ACC112 (cell line): ENCODE measurements around the gene GABPA.
"Not testable (repeated sequence)": the region's sequence is repeated elsewhere in the genome, so short reads cannot be mapped to it uniquely, and the experiment has no call there.

Experiments used
- H2AFZ ChIP-seq: fragments of 200-600 bp; sonication (generic); one replicate; pipeline ENCODE4 v1.6.0; 2017; ENCODE audit warnings: antibody characterized with exemption, low read length; ENCODE audit not compliant: unreplicated experiment
- H3K27ac ChIP-seq: fragments of 200-600 bp; sonication (generic); 2 replicates; pipeline ENCODE4 v1.5.1; 2014; ENCODE audit warnings: low read depth, mild to moderate bottlenecking, antibody characterized with exemption, low read length, moderate library complexity
- H3K27me3 ChIP-seq: fragments of 200-600 bp; sonication (generic); 2 replicates; pipeline ENCODE4 v1.6.1; 2014; ENCODE audit warnings: mild to moderate bottlenecking, antibody characterized with exemption, low read length, moderate library complexity, mixed read lengths; ENCODE audit not compliant: insufficient read depth
- H3K36me3 ChIP-seq: fragments of 200-600 bp; sonication (generic); 2 replicates; pipeline ENCODE4 v1.6.1; 2016; ENCODE audit warnings: mild to moderate bottlenecking, antibody characterized with exemption, low read length, moderate library complexity, mixed read lengths; ENCODE audit not compliant: insufficient read depth
- H3K4me1 ChIP-seq: fragments of 200-600 bp; sonication (generic); one replicate; pipeline ENCODE4 v1.6.1; 2016; ENCODE audit warnings: low read length, mixed read lengths; ENCODE audit not compliant: insufficient read depth, unreplicated experiment, control insufficient read depth
- H3K4me3 ChIP-seq: fragments of 200-600 bp; sonication (generic); 2 replicates; pipeline ENCODE4 v1.5.1; 2014; ENCODE audit warnings: mild to moderate bottlenecking, low read depth, low read length
- H3K79me2 ChIP-seq: fragments of 200-600 bp; sonication (generic); one replicate; pipeline ENCODE4 v1.6.0; 2016; ENCODE audit warnings: low read length; ENCODE audit not compliant: control insufficient read depth, unreplicated experiment, insufficient read depth

Gene GABPA

DNA sequence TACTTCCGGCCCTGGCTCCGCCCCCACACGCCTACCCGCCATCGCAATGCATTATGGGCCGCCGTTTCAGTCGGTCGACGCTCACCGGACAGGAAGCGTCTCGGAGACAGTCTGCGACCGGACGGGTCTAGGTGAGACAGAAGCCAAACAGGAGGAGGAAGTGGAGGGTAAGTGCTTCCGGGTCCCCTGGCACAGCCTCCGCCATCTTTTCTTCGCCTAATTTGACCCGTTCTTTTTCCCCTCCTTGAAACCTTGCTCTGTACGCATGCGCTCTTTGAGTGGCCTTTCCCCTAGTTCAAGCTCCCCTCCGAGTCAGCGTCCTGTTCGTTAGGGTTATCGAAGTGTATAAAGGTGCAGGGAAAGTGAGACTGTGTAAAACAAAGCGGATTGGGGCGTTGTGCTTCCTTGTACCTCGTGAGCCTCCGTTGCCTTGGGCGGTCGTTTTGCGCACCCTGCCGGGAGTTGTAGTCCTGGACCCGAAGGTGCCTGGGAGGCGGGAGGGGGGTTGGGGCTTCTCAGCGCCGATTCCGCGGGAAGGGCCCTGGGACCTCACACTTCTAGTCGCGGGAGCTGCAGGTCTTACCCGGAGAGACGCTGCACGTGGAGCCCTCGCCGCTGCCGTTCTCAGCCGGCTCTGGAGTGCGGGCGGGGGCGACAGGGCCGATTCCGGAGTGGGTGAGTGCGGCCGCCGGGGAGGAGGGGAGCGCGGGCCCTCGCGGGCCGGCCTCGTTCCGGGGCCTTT lies at the start of gene GABPA, which contains the start of gene ATP5PF:
TSS of gene GABPA (plus strand) at position 69 of the 742 bp plus-strand sequence. CDS start 6,627 bp downstream, outside the sequence.
TSS of gene ATP5PF (minus strand) at position 1 of the 742 bp plus-strand sequence. CDS start 5,110 bp downstream, outside the sequence.
- peak within 1 kb of the TSS; percentile 96 for H3K27ac ChIP-seq
- no peaks in the 10 kb centered on the region for H3K4me1 ChIP-seq
- no peaks in the 10 kb centered on the region for H3K27me3 ChIP-seq
- peak within 1 kb of the TSS; percentile 96 for H2AFZ ChIP-seq
- peak within 1 kb of the TSS; percentile 88 for H3K4me3 ChIP-seq
- no peaks in the 10 kb centered on the region for H3K36me3 ChIP-seq
- H3K79me2 ChIP-seq, result peaks cover 81% of the 10 kb centered on the region

DNA sequence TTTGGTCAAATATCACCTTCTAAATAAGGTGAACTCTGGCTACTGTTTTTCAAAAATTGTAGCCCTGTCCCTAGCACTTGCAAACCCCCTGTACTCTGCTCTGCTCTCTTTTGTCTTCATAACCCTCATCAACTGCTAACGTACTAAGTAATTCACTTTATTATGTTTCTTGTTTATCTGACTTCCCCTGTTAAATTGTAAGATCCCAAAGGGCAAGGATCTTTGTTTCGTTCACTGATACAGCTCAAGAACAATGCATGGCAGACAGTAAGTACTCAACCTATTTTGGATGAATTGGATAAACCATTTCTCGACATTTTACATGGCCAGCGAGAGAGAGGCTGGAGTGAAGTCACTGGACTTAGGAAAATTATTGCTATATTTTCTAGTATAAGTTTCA lies 47.0 kb upstream of the GABPA start:
- H3K27ac ChIP-seq, result no peak overlapping the region
- H3K4me1 ChIP-seq, result no peaks in the 10 kb centered on the region
- no peak overlapping the region for H2AFZ ChIP-seq
- H3K79me2 ChIP-seq, result no peaks in the 10 kb centered on the region
- no peaks in the 10 kb centered on the region for H3K36me3 ChIP-seq
- no peaks in the 10 kb centered on the region for H3K27me3 ChIP-seq
- no peak overlapping the region for H3K4me3 ChIP-seq

DNA sequence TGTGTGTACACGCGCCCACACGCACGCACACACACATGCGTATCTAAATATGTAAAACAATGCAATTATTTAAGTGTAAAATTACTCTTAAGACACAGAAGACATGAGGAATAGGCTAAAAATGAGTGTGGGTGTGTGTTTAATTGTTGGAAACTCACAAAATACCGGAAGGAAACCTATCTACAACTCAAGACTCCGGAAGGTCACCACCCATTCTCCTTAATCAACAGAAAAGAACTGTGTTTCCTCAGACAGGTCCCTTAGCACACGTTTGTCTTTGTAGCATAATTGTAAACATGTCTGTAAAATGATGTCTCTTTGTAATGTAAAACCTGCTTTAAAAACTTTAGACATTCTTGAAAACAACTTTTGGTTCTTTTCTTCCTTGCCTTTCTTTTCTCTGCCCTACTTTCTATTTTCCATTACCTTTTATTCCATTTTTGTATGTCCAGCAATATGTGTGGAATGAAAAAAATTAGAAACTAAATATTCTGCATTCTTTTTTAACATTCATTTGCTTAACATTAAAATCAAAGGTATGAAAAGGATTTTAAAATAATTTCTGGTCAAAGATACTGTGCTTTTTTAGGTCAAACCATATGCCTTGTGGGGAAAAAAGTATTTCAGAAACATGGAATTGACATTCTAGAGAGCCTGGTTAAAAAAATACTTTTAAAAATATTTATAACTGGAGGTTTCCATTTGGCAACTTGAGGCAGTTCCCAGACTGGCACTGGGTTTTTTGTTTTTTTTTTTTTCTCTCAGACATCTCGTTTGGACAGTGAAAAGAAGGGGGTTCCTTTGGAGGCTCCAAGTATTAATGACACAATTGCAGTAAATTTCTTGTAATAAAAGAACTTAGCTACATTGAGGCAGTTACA lies 46.3 kb upstream of the GABPA start:
- Histone ChIP-seq H3K4me3 (no peak overlapping the region), H3K79me2 (no peaks in the 10 kb centered on the region), H3K4me1 (no peaks in the 10 kb centered on the region), H2AFZ (no peak overlapping the region), H3K27me3 (no peaks in the 10 kb centered on the region), H3K36me3 (no peaks in the 10 kb centered on the region), H3K27ac (no peak overlapping the region)

DNA sequence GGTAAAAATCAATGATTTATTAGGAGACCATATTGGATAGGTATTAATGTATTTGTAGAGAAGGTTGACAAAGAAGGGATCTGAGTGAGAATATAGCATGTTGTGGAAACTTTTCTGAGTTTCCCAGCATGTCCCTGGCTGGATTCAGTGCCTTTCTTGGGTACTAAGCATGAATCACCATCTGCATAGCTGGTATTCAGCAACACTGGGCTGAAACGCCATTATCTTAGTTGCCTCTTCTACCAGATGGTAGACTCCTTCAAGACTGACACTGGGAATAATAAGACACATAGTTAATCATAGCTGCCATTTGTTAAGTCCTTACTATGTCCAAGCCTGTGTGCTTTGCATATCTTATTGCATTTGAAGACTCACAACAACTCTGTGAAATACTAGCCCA lies 45.5 kb upstream of the GABPA start:
- H3K27ac ChIP-seq, result no peak overlapping the region
- H3K27me3 ChIP-seq, result no peaks in the 10 kb centered on the region
- H3K36me3 ChIP-seq, result no peaks in the 10 kb centered on the region
- H2AFZ ChIP-seq, result no peak overlapping the region
- H3K4me1 ChIP-seq, result no peaks in the 10 kb centered on the region
- H3K79me2 ChIP-seq, result no peaks in the 10 kb centered on the region
- H3K4me3 ChIP-seq, result no peak overlapping the region

DNA sequence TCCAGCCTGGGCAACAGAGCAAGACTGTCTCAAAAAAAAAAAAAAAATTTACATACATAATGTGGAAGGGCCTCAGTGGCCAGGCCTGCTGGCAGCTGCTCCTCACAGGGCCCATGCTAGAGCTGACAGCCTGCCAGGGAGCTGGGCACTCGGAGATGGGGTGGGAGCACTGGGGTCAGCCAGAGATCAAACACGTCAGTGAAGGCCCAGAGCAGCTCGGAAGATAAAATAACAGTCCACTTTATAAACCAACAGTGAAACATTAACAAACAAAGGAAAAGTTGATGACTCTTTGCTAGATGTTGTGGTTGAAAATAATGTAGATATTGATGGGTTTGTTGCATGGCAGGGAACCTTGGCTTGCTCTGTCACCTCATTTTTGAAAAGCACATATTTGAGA lies 42.8 kb upstream of the GABPA start:
- Histone ChIP-seq H3K27ac (no peak overlapping the region), H2AFZ (no peak overlapping the region)

DNA sequence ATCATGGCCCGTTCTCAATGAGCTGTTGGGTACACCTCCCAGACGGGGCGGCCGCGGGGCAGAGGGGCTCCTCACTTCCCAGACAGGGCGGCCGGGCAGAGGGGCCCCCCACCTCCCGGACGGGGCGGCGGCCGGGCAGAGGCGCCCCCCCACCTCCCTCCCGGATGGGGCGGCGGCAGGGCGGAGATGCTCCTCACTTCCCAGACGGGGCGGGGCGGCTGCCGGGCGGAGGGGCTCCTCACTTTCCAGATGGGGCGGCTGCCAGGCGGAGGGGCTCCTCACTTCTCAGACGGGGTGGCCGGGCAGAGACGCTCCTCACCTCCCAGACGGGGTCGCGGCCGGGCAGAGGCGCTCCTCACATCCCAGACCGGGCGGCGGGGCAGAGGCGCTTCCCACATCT lies 39.3 kb upstream of the GABPA start:
- not testable (repeated sequence) for H3K79me2 ChIP-seq, H3K27me3 ChIP-seq, H3K4me1 ChIP-seq, H3K27ac ChIP-seq, H3K36me3 ChIP-seq, H3K4me3 ChIP-seq, H2AFZ ChIP-seq

More for the DNA sequence above, 42.8 kb upstream of the GABPA start:
- H3K4me1 ChIP-seq, result no peaks in the 10 kb centered on the region
- H3K27me3 ChIP-seq, result no peaks in the 10 kb centered on the region
- H3K79me2 ChIP-seq, result no peaks in the 10 kb centered on the region
- no peak overlapping the region for H3K4me3 ChIP-seq
- H3K36me3 ChIP-seq, result no peaks in the 10 kb centered on the region

DNA sequence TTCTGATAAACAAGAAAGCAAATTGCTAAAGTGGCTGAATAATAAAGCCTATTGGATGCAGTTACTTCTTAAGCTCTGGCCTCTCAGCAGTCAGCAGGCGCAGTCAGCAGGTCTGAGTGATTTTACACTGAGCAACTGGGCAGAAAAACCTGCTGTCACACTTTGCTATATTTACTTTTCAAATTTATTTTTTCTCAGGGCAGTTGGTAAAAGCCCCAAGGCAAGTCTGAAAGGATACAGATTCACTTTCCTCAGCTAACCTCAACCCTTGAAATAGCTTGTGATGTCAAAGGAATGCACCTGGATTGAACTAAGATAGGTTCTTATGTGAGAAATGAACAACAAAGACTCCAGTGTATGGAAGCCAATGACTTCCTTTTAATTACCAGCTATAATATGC lies 34.0 kb upstream of the GABPA start:
- Histone ChIP-seq H3K4me1 (no peaks in the 10 kb centered on the region), H3K36me3 (no peaks in the 10 kb centered on the region), H2AFZ (no peak overlapping the region), H3K79me2 (no peaks in the 10 kb centered on the region), H3K27ac (no peak overlapping the region), H3K4me3 (no peak overlapping the region), H3K27me3 (no peaks in the 10 kb centered on the region)

DNA sequence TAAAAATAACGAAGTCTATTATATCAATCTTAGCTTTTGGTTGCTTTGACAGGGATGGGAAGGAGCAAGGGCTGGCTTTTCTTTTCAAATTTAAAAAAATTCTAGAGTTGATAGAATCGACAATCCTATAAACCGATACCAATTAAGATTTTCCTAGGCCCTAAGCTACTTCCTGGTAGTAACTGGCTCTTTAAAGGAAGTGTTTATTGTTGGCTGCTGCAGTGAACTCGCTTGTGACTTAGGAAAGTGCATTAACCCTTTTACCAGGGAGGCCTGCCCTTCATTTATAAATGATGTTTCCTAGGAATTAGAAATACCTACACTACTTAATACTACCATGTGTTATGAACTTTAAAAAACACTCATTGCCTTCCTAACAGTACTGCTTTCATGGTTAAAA lies 33.2 kb upstream of the GABPA start:
- H3K36me3 ChIP-seq, result no peaks in the 10 kb centered on the region
- no peak overlapping the region for H3K4me3 ChIP-seq
- no peaks in the 10 kb centered on the region for H3K4me1 ChIP-seq
- no peak overlapping the region for H2AFZ ChIP-seq
- H3K79me2 ChIP-seq, result no peaks in the 10 kb centered on the region
- H3K27me3 ChIP-seq, result no peaks in the 10 kb centered on the region
- no peak overlapping the region for H3K27ac ChIP-seq

DNA sequence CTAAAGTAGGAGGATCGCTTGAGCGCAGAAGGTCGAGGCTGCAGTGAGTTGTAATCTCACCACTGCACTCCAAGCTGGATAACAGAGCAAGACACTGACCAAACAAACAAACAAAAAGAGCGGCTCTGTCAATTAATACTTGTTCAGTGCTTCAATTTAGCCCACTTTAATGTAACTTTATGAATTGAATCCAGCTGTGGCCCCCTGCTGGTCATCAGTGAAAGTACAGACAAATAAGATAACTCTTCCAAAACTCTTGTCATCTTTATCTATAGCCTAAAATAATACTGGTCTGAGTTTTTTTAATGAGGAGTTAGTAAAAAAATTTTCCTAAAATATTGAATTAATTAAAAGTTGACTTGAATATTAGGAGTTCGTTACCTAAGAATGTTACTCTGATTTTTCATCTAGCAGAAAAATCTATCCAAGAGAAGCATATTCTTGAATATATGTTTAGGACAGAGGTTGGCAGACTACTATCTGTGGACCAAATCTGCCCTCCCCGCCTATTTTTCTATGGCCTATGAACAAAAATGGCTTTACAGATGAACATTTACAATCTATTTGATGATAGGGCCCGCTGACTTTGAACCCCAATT lies 26.2 kb upstream of the GABPA start:
- no peak overlapping the region for H3K27ac ChIP-seq
- H3K79me2 ChIP-seq, result no peaks in the 10 kb centered on the region
- H3K4me3 ChIP-seq, result no peak overlapping the region
- H3K36me3 ChIP-seq, result no peaks in the 10 kb centered on the region
- no peaks in the 10 kb centered on the region for H3K27me3 ChIP-seq
- H2AFZ ChIP-seq, result no peak overlapping the region
- H3K4me1 ChIP-seq, result no peaks in the 10 kb centered on the region

DNA sequence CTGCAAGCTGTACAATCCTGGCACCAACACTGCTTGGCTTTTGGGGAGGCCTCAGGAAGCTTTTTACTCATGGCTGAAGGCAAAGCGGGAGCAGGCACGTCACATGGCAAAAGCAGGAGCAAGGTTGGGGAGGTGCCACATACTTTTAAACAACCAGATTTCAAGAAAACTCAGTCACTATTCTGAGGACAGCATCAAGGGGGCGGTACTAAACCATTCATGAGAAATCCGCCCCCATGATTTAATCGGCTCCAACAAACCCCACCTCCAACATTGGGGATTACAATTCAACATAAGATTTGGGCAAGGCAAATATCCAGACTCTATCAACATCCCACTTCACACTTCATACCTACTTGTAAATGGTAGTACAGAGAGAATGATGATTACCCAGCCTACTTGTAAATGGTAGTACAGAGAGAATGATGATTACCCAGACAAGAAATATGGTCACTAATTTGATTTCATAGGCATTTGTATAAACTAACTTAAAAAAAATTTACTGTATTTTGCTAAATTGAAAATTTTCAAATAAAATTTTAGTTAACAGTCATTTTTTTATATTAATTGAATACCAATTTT lies 25.0 kb upstream of the GABPA start:
- no peaks in the 10 kb centered on the region for H3K4me1 ChIP-seq
- no peak overlapping the region for H2AFZ ChIP-seq
- H3K4me3 ChIP-seq, result no peak overlapping the region
- no peaks in the 10 kb centered on the region for H3K79me2 ChIP-seq
- H3K27me3 ChIP-seq, result no peaks in the 10 kb centered on the region
- no peak overlapping the region for H3K27ac ChIP-seq
- H3K36me3 ChIP-seq, result no peaks in the 10 kb centered on the region
